Immature natural killer cell (primary cell): Measurements from ENCODE around the gene PNPLA5. TPM values are rescaled to one million over a fixed set of nuclear protein-coding genes. Genes with fewer than 3 reads are reported as not detected.

Source experiments
- DNase-seq, 3 donors: peaks; one replicate each; pipeline ENCODE4 v3.0.0; 2022; ENCODE audit warnings: mixed read lengths in 1 of 3
- H3K27ac Mint-ChIP-seq, 6 donors: one replicate each; pipeline ENCODE4 v1.8.0; 2020; ENCODE audit warnings: mixed read lengths in 6 of 6, mild to moderate bottlenecking in 5 of 6, inconsistent platforms in 4 of 6, moderate library complexity in 3 of 6
- H3K27me3 Mint-ChIP-seq, 3 donors: one replicate each; pipeline ENCODE4 v1.8.0; 2020 to 2021; ENCODE audit warnings: low read depth in 3 of 3, mild to moderate bottlenecking in 3 of 3, mixed read lengths in 3 of 3, moderate library complexity in 3 of 3, inconsistent platforms in 1 of 3
- H3K36me3 Mint-ChIP-seq, 3 donors: one replicate each; pipeline ENCODE4 v1.8.0; 2020; ENCODE audit warnings: mixed read lengths in 3 of 3, inconsistent platforms in 2 of 3, mild to moderate bottlenecking in 2 of 3
- H3K4me1 Mint-ChIP-seq, 2 donors: one replicate each; pipeline ENCODE4 v1.8.0; 2020; ENCODE audit warnings: inconsistent platforms in 2 of 2, mild to moderate bottlenecking in 2 of 2, mixed read lengths in 2 of 2, moderate library complexity in 1 of 2
- H3K4me3 Mint-ChIP-seq, 5 donors: one replicate each; pipeline ENCODE4 v1.8.0; 2020; ENCODE audit warnings: mild to moderate bottlenecking in 5 of 5, mixed read lengths in 5 of 5, inconsistent platforms in 3 of 5, moderate library complexity in 3 of 5
- H3K9me3 Mint-ChIP-seq, 6 donors: one replicate each; pipeline ENCODE4 v1.8.0; 2020; ENCODE audit warnings: mild to moderate bottlenecking in 6 of 6, mixed read lengths in 6 of 6, inconsistent platforms in 4 of 6, moderate library complexity in 3 of 6
- polyA plus RNA-seq, 3 donors: library from polyadenylated mRNA; unstranded; fragments of 300-500 nt; fragmentation: Illumina TruSeq; gene quantifications; one replicate each; pipeline ENCODE4 v1.2.3, GENCODE V29; 2021

Gene PNPLA5
- polyA plus RNA-seq, 3 donors from 2014 or later: not detected

DNA sequence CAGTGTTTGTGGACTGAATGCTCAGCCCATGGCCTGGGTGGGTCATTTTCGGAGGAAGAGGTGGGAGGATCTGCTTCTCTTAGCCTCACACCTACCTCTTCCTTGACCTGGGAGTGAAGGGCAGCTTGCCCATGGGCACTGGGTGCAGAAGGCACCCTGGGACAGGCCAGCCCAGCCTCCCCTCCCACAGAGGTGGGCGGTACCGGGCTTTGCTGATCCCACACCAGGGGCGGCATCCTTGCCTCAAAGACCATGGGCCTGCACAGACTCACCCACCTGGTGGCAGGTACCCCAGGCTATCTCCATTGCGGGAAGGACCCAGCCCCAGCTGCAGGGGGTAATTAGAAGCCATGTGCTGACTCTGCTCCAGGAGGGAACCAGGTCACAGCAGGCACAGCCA, 1.5 kb upstream of the PNPLA5 start:
- peaks cover 3 to 13% (median 12%) of the 10 kb centered on the region in 3 donors for H3K27me3 Mint-ChIP-seq
- no peak overlapping the region for H3K4me3 Mint-ChIP-seq
- no peaks in the 10 kb centered on the region for H3K9me3 Mint-ChIP-seq
- no peaks in the 10 kb centered on the region for H3K4me1 Mint-ChIP-seq
- H3K27ac Mint-ChIP-seq: no peak overlapping the region
- H3K36me3 Mint-ChIP-seq: no peaks in the 10 kb centered on the region
- no peak for DNase-seq

DNA sequence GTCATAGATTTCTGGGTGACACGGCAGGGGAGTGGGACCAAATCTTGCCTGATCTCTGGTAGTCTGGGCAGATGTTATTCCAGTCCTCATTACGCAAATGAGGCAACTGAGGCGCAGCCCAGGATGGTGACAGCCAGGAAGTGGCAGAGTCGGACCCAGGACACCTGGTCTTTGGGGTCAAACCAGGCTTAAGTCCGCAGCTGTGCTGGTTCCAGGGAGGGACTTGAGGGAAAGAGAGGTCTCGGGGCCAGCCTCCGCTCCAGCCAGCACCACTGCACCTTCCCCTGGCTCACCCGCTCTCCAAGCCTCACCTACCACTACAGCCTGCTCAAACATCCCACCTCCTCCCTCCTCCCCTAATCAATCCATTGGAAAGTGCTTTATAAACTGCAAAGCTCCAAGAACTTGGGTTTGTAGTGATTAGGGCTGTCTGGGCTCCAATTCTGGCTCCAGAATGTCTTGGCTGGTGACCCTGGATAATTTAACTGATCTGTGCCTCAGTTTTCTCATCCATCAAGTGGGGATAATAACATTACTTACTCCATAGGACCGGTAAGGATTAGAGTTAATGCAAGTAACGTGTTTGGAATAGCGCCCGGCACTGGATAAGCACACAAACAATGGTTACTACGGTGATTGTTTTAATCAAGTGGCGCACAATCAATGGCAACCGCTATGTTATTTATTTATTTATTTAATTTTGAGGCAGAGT, 526 bp upstream of the PNPLA5 start:
- H3K27me3 Mint-ChIP-seq: peaks cover 3 to 10% (median 8%) of the 10 kb centered on the region in 3 donors
- H3K27ac Mint-ChIP-seq: no peak overlapping the region
- H3K4me3 Mint-ChIP-seq: no peak overlapping the region
- no peaks in the 10 kb centered on the region for H3K4me1 Mint-ChIP-seq
- H3K36me3 Mint-ChIP-seq: no peaks in the 10 kb centered on the region
- no peak for DNase-seq
- H3K9me3 Mint-ChIP-seq: no peaks in the 10 kb centered on the region

DNA sequence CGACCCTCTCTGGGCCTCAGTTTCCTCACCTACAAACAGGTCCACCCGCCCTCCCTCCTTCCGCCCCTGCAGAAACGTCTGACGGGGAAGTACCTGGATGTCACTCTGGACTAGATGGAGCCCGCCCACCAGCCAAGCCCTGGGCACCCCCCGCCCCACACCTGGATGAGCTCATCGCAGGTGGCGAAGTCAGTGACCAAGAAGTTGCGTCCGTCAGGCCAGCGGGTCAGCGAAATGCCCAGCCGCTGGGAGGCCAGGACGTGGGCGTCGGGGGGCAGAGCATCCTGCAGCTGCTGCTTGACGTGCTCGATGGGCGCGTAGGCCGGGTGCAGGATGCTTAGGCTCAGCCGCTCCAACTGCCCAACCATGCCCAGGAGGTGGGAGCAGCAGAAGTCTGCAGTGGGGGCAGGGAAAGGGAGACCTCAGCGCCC, 897 bp downstream of the PNPLA5 start:
- H3K27ac Mint-ChIP-seq: no peak overlapping the region
- no peak overlapping the region for H3K4me3 Mint-ChIP-seq
- H3K36me3 Mint-ChIP-seq: no peaks in the 10 kb centered on the region
- peaks cover 1 to 11% (median 8%) of the 10 kb centered on the region in 3 donors for H3K27me3 Mint-ChIP-seq
- H3K9me3 Mint-ChIP-seq: no peaks in the 10 kb centered on the region
- H3K4me1 Mint-ChIP-seq: no peaks in the 10 kb centered on the region
- no peak for DNase-seq

DNA sequence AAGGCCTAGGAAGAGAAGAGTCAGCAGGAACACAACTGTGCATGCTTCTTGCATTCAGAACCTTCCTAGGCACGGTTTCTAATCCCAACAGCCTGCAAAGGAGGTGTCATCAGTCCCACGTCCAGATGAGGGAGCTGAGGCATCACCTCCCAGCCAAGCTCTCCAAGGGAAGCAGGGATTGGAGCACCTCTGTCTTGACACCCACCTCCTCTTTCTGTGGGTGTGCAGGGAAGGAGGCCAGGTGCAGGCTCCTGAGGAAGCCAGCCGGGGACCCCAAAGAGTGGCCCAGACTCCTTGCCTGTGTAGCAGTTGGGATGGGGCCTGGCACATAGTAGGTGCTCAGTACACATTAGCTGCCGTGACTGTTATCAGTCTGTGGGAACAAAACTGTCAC, 2.0 kb downstream of the PNPLA5 start:
- no peak for DNase-seq
- no peak overlapping the region for H3K4me3 Mint-ChIP-seq

DNA sequence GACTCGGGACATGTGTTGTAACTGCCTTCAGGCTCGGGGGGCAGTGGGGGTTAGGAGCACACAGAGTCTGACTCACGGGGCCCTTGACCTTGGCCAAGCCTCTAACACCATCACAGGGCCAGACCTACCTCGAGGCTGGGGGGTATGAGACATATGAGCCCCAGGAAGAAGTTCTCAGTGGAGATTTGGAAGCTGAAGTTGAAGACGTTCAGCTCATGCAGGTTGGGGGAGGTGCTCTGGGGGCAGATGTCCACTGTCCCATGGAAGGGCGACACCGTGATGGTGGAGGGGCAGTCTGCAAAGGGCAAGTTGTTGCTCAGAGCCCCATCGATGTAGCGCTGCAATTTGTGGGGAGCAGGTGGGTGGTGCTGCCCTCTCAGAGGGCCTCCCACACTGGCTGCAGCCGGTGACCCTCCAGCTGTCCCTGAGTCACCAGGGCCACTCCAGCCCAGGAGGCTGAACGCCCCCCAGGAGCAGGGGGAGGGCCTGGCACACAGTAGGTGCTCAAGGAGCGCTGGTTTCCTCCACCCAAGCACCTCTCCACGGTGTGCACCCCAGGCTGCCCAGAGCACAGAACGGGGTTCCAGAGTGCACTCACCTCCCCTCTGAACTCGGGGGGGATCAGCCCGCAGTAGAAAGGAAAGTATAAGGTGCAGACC, 2.5 kb downstream of the PNPLA5 start:
- Mint-ChIP-seq H3K36me3 (no peaks in the 10 kb centered on the region), H3K4me1 (peaks cover 4 to 5% of the 10 kb centered on the region in 2 donors), H3K4me3 (no peak overlapping the region), H3K27ac (no peak overlapping the region), H3K9me3 (no peaks in the 10 kb centered on the region), H3K27me3 (peaks cover 3 to 11% (median 10%) of the 10 kb centered on the region in 3 donors)
- no peak for DNase-seq

More for the DNA sequence above, 2.0 kb downstream of the PNPLA5 start:
- H3K4me1 Mint-ChIP-seq: peaks cover 0 to under 1% of the 10 kb centered on the region in 2 donors
- H3K27me3 Mint-ChIP-seq: peaks cover 3 to 11% (median 8%) of the 10 kb centered on the region in 3 donors
- no peaks in the 10 kb centered on the region for H3K9me3 Mint-ChIP-seq
- no peak overlapping the region for H3K27ac Mint-ChIP-seq
- H3K36me3 Mint-ChIP-seq: no peaks in the 10 kb centered on the region

DNA sequence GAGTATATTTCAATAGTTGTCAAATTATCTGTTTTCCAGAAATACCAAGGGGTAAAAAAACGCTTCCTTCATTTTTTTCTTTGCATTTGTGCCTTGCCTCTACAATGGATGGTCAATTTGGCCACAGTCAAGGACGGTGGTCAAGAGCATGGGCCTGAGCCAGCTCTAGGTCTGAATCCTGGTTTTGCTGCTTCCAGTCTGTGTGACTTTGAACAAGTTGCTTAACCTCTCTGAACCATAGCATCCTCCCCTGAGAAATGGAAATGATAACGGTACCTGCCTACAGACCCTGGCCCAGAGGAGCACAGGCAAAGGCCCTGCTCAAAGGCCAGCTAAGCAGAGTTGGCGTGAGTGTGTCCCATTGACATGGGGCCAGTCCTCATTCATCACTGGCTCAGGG, 3.1 kb downstream of the PNPLA5 start:
- peaks cover 3 to 11% (median 10%) of the 10 kb centered on the region in 3 donors for H3K27me3 Mint-ChIP-seq
- H3K27ac Mint-ChIP-seq: no peak overlapping the region
- H3K36me3 Mint-ChIP-seq: no peaks in the 10 kb centered on the region
- peaks cover 4 to 9% of the 10 kb centered on the region in 2 donors for H3K4me1 Mint-ChIP-seq
- no peak overlapping the region for H3K4me3 Mint-ChIP-seq
- H3K9me3 Mint-ChIP-seq: no peaks in the 10 kb centered on the region
- DNase-seq: no peak

DNA sequence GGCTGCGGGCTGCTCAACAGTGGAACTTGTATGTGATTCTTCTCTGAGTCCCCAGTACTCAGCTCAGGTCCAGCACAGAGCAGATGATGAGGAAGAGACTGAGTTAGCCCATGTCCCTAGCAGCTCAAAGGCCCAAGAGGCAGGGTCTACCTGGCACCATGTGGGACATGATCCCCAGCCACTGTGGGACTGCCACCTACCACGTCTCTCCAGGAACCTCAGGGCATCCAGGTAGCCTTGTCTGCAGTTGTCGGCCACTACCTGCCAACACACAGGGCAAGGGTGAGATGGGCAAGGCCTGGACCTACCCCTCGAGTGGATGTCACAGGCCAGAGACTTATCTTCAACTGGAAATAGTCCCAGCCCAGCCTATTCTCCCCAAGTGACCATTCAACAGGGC, 4.4 kb downstream of the PNPLA5 start:
- H3K4me3 Mint-ChIP-seq: no peak overlapping the region

DNA sequence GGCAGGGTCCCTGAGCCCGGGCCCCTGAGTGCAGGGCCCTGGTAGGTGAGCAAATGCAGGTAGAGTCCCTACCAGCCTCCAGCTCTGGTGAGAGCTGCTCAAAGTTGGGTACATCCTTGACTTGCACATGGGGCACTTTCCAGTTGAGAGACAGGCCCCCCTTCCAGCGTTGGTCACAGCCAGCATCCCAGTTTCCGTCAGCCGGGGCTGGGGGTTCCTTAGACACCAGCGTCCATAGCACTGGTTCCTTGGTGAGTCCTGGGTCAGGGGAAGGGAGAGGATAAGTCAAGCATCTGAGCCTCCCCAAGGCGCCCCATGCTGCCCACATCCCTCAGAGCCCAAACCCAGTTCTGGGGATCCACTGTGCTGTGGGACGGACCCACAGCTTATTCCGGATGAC, 5.6 kb downstream of the PNPLA5 start:
- Mint-ChIP-seq H3K36me3 (no peaks in the 10 kb centered on the region), H3K27ac (no peak overlapping the region), H3K27me3 (peaks cover 3 to 9% (median 7%) of the 10 kb centered on the region in 3 donors), H3K9me3 (no peaks in the 10 kb centered on the region), H3K4me3 (no peak overlapping the region), H3K4me1 (peaks cover 6 to 9% of the 10 kb centered on the region in 2 donors)
- no peak for DNase-seq

More for the DNA sequence above, 4.4 kb downstream of the PNPLA5 start:
- DNase-seq: no peak
- Mint-ChIP-seq H3K36me3 (no peaks in the 10 kb centered on the region), H3K9me3 (no peaks in the 10 kb centered on the region), H3K27me3 (peaks cover 3 to 9% (median 8%) of the 10 kb centered on the region in 3 donors), H3K27ac (no peak overlapping the region), H3K4me1 (peaks cover 6 to 9% of the 10 kb centered on the region in 2 donors)

DNA sequence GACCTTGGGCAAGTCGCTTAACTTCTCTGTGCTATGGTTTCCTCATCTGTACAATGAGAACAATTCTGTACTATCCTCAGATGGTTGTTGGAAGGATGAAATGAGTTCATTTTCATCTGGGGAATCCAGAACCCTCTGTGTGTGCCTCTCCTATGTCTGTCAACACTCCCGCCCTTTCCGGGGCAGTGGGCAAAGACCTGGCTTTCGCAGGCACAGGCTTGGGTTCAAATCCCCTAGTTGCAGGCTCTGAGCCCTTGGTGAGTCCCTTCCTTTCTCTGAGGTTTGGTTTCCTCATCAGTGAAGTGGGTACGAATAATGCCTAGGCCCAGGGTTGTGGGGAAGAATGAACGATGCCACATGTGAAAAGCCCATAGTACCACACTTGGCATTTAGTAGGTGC, 6.0 kb downstream of the PNPLA5 start:
- no peaks in the 10 kb centered on the region for H3K9me3 Mint-ChIP-seq
- no peak overlapping the region for H3K27ac Mint-ChIP-seq
- H3K4me1 Mint-ChIP-seq: peaks cover 6 to 9% of the 10 kb centered on the region in 2 donors
- H3K36me3 Mint-ChIP-seq: no peaks in the 10 kb centered on the region
- DNase-seq: no peak
- H3K27me3 Mint-ChIP-seq: peaks cover 3 to 9% (median 7%) of the 10 kb centered on the region in 3 donors
- H3K4me3 Mint-ChIP-seq: peak overlapping the region in 1 of 5 donors; percentile 48

DNA sequence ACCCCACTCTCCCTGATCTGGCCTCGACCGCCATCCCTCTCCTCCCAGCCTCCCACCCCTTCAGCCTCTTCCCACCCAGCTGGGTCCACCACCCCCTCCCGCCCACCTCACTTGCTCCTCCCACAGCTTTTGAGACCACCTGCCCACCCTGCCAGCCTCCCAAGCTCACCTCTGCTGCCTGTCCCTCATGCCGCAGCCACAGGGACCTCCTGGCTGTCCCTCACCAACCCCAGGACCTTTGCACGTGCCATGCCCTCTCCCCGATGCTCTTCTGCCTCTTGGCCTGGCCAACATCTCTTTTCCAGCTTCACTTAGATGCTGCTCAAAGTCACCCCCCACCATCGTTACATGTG, 6.5 kb downstream of the PNPLA5 start:
- Mint-ChIP-seq H3K4me1 (peaks cover 6 to 9% of the 10 kb centered on the region in 2 donors), H3K27ac (no peak overlapping the region), H3K4me3 (peak overlapping the region in 2 of 5 donors; percentile 14 to 48), H3K36me3 (no peaks in the 10 kb centered on the region), H3K9me3 (no peaks in the 10 kb centered on the region), H3K27me3 (peaks cover 3 to 9% (median 5%) of the 10 kb centered on the region in 3 donors)
- DNase-seq: no peak

DNA sequence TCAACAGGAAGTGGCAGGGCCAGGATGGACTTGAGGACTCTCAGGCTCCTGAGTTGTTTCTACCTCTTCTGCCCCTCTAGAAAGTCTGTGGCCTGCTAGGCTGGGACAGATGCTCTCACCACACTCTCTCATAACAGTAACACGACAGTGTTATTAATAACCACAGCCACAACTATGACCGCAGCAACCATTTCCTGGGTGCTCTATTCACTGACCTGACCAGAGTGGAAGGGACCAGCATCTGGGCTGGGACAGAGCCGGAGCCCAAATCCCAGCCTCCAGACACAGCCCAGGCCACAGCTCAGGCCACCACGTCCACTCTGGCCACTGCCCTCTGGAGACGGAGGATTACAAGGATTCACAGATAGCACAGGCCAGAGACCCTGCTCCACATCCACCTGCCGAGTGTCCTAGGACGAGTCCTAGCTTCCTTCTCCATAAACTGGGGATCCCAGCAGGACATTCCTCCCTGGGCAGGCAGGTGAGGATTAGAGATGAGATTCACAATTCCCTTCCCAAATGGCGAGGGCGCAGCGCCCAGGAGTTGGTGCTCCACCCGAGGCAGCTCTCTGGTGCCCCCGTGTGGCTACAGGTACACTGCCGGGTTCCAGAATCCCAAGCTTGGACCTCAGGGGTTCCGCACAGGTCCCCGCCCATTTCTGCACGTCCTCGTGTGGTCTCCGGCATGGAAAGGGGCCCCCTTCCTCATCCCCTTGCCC, 7.1 kb downstream of the PNPLA5 start:
- Mint-ChIP-seq H3K27me3 (peaks cover 2 to 9% (median 3%) of the 10 kb centered on the region in 3 donors), H3K27ac (no peak overlapping the region), H3K4me3 (peak overlapping the region in 2 of 5 donors; percentile 0 to 26), H3K36me3 (no peaks in the 10 kb centered on the region), H3K9me3 (no peaks in the 10 kb centered on the region), H3K4me1 (peaks cover 6 to 9% of the 10 kb centered on the region in 2 donors)
- peak in 2 of 3 donors; percentile 12 to 27 for DNase-seq

DNA sequence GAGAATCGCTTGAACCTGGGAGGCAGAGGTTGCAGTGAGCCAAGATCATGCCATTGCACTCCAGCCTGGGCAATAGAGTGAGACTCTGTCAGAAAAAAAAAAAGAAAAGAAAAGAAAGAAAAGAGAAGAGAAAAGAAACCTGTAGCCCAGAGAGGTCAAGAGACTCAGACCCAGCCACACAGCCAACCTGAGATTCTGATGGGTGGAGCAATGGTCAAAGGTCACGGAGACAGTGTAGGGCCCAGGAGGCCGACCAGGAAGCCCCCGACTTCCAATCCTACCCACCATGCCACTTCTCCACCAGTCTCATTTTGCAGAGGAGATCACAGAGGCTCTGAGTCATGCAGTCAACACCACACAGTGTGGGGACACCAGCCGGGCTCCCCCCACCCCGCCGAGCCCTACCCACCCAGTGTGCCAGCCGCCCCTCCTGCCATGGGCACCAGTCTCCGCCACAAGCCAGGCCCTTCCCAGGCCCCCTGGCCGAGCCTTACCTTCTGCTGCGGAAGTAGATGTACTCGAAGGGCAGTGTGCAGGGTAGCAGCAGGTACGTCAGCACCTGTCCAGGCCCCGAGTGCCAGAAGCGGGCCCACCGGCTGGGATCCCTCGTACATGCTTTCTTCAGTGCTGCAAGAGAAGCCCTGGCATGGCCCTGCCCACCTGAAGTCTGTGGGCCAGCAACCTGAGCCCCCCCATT, 7.9 kb downstream of the PNPLA5 start:
- peaks cover 2 to 11% (median 3%) of the 10 kb centered on the region in 3 donors for H3K27me3 Mint-ChIP-seq
- H3K4me1 Mint-ChIP-seq: peaks cover 6 to 9% of the 10 kb centered on the region in 2 donors
- H3K9me3 Mint-ChIP-seq: no peaks in the 10 kb centered on the region
- no peak for DNase-seq
- H3K36me3 Mint-ChIP-seq: no peaks in the 10 kb centered on the region
- H3K4me3 Mint-ChIP-seq: peak overlapping the region in 2 of 5 donors; percentile 0 to 1
- no peak overlapping the region for H3K27ac Mint-ChIP-seq

DNA sequence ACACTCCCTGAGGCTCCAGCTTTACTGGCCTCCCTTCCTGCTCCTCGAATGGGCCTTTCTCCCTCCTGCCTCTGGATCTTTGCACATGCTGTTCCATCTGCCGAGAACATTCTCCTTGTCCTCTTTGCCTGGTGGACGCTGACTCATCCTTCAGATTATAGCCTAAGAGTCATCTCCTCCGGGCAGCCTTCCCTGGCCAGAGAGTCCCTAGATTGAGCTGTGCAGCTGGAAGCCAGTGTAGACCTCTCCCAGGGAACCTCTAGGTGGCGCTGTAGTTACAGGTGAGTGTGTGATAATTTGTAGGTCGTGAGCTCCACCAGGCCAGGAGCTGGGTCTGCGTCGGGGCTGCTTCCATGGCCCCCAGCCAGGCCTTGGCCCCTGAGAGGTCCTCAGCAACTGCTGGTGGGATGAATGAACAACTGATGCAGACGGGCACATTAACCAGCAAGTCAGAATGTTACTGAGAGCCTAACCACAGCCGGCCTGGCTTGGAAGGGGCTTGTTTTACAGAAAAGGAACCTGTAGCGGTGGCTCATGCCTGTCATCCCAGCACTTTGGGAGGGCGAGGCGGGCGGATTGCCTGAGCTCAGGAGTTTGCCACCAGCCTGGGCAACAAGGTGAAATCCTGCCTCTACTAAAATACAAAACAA, 8.7 kb downstream of the PNPLA5 start:
- H3K4me1 Mint-ChIP-seq: peaks cover 6 to 9% of the 10 kb centered on the region in 2 donors
- no peaks in the 10 kb centered on the region for H3K36me3 Mint-ChIP-seq
- DNase-seq: peak; percentile 16 to 33 (median 19)
- peaks cover 2 to 12% (median 3%) of the 10 kb centered on the region in 3 donors for H3K27me3 Mint-ChIP-seq
- H3K9me3 Mint-ChIP-seq: no peaks in the 10 kb centered on the region
- H3K27ac Mint-ChIP-seq: no peak overlapping the region
- no peak overlapping the region for H3K4me3 Mint-ChIP-seq
